ENCODE data around the gene IRAK2.
"Not testable (repeated sequence)": the region's sequence is repeated elsewhere in the genome, so short reads cannot be mapped to it uniquely, and the experiment has no call there.

Gene IRAK2

DNA sequence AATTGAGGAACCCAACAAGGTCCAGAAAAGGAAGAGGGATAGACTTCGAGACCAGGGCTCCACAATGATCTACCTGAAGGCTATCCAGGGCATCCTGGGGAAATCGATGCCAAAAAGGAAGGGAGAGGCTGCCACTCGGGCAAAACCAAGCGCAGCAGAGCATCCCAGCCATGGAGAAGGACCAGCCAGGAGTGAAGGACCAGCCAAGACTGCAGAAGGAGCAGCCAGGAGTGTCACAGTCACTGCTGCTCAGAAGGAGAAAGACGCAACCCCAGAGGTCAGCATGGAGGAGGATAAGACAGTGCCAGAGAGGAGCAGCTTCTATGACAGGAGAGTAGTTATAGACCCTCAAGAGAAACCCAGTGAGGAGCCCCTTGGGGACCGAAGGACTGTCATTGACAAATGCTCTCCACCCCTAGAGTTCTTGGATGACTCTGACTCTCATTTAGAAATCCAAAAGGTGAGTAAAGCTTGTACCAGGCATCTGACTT lies 95.5 kb downstream of the IRAK2 start:
- DNase-seq, result no peak

GRCh38 chr3:10262027-10262426 lies 97.3 kb downstream of the IRAK2 start:
- no peak for DNase-seq

DNA sequence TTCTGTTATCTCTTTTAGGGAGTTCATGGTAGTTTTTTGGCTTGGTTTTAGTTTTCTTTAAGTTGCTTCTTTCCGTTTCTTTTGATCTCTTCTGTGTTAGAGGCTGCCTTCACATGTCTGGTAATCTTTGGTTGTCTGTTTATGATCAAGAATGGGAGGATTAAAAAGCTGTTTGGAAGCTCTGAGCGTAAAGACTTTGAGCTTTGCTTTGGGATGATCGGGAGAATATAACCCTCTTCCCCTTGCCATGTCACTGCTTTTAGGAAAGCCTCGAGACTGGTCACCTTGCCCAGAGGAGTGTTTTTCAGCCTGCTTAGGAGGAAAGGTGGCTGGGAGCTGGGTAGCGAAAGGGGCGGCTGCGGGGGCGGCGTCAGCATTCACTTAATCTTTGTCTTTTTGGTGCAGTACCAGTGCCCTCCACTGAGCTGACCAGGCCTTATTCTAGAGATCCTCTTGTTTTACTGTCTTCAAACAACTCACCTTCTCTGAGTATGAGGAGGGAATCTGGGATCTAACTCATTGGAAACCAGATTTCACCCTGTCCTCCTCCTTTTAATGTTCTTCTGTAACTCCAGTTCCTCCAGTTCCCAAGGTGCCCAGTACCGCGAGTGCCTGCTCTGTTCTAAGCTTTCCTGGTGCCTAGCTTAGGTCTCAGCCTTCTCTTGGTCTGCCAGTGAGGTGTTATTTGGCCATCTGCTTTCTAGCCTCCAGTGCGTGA lies 99.1 kb downstream of the IRAK2 start:
- peak; percentile 69 for DNase-seq

- DNase-seq, result no peak
Measured at GRCh38 chr3:10265833-10266232, 101.1 kb downstream of the IRAK2 start.

- not testable (repeated sequence) for DNase-seq
Measured at GRCh38 chr3:10266936-10267335, 102.2 kb downstream of the IRAK2 start.

DNA sequence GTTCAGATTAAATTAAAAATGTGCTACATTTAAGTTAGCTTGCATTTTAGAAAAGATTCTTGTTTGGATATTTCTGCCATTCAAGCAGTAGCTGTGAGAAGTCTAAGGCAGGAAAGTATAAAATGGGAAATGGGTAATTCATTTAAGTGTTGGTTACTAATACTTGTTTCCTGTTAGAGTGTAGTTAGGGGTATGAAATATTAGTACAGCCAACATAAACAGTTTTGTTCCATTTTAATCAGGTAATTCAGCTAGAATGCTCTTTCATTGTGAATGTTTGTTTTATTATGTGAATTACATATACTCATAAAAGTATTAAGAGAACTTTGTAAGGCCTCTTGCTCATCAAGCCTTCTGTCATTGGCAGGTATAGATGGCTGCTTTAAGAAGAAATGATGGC lies 103.4 kb downstream of the IRAK2 start:
- DNase-seq, result no peak

DNA sequence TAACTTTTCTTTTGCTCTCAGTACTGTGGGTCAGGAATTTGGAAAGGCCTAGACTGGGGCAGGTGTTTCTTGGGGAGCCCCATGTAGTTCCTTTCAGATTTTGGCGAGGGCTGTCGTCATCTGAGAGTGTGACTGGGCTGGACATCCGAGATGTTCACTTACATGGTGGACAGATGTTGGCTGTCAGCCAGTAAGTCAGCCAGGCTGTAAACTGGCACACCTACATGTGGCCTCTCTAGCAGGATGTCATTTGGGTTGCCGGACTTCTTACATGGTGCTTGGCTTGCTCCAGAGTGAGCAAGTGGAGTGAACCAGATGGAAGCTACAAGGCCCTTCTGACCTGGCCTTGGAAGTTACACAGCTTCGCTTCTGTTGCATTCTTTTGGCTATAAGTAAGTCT lies 104.2 kb downstream of the IRAK2 start:
- no peak for DNase-seq

DNA sequence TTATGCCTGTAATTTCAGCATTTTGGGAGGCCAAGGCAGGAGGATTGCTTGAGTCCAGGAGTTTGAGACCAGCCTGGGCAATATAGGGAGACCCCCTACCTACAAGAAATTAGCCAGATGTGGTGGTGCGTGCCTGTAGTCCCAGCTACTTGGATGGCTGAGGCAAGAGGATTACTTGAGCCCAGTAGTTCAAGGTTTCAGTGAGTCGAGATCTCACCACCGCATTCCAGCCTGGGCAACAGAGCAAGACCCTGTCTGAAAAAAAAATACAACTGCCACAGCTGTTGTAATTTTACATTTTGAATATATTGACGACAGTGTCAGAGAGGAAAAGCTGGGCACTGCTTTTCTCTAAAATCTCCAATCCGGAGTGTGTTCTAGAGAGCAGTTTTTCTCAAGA lies 104.7 kb downstream of the IRAK2 start:
- DNase-seq, result no peak

DNA sequence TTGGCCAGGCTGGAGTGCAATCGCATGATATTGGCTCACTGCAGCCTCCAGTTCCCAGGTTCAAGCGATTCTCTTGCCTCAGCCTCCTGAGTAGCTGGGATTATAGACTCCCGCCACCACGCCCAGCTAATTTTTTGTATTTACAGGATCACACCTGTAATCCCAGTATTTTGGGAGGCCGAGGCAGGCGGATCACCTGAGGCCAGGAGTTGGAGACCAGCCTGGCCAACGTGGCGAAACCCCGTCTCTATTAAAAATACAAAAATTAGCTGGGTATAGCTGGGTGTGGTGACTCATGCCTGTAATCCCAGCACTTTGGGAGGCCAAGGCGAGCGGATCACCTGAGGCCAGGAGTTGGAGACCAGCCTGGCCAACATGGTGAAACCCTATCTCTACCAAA lies 107.8 kb downstream of the IRAK2 start:
- DNase-seq, result not testable (repeated sequence)

- no peak for DNase-seq
Measured at GRCh38 chr3:10272977-10273376, 108.3 kb downstream of the IRAK2 start.

- DNase-seq, result no peak
Measured at GRCh38 chr3:10273702-10274305, 109.1 kb downstream of the IRAK2 start.

DNA sequence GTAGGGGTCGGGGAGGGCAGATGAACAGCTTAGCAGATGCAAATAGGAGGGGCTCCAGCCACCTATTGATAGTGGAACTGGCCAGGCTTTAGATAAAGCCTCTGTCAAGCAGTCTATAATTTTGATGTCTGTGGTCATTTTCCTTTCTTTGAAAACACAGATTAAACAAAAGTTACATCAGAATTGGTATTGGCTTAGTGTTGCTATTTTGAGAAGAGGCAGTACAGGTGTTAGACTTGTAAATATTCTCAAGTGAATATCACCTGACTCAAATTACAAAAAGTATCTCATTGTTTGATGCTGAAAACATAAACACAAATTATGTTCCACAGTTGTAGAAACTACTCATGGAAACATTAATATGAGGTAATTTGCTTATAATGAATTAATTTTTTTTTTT lies 109.9 kb downstream of the IRAK2 start:
- DNase-seq, result no peak

- DNase-seq, result no peak
Measured at GRCh38 chr3:10277115-10277625, 112.5 kb downstream of the IRAK2 start.

- DNase-seq, result no peak
Measured at GRCh38 chr3:10278501-10278900, 113.8 kb downstream of the IRAK2 start.

GRCh38 chr3:10279384-10280176 lies 114.9 kb downstream of the IRAK2 start:
- DNase-seq, result no peak

DNA sequence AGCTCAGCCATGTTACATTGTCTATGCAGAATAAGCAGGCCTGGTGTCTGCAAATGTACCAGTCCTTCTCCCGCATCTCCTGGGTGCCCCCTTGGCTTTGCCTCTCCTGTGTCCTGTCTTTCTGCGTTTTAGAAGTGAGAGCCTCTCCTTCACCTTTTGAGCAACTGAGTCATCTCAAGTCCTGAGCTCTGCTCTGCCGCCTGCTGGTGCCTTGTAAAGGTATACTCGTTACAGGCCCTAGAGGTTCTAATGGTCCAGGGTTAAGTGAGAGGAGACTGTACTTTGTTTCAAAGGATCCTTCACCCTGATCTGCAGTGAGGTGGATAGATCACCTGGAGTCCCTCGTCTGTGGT lies 115.4 kb downstream of the IRAK2 start:
- DNase-seq, result no peak

- no peak for DNase-seq
Measured at GRCh38 chr3:10280571-10280970, 115.9 kb downstream of the IRAK2 start.

DNA sequence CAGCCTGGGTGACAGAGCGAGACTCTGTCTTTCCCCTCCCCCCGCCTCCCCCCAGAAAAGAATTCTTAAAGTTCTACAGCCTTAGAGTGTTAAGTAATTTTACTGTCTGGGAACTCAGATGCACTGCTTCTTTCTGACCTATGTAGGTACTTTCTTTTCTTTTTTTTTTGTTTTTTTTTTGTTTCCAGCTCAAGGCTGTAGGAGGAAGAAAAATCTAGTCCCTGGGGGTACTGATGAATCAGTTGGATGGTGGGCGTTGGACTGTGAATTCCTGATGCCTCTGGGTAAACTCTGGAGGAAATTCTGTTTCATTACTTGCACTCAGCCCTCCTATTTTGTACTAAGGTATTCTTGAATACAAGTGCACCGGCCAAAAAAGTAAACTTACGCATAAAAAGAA lies 117.2 kb downstream of the IRAK2 start:
- no peak for DNase-seq

- no peak for DNase-seq
Measured at GRCh38 chr3:10283638-10284037, 118.9 kb downstream of the IRAK2 start.

DNA sequence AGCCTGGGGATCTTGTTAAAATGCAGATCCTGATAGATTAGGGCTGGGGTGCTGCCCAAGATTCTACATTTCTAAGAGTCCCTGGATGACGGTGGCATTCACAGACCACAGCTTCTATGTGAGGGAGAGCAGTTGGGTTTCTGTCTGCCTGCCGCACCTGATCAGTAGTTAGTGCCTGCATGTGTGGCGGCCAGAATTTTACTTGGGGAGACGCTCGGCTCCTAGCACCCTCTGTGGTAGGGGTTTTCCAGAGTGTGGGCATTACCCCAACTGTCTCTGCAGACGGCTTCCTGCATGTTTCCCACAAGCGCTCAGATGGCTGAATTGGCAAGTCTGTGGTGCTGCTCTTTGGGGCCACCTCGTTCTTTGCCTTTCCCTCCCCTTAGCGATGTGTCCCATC lies 119.8 kb downstream of the IRAK2 start:
- peak; percentile 75 for DNase-seq

DNA sequence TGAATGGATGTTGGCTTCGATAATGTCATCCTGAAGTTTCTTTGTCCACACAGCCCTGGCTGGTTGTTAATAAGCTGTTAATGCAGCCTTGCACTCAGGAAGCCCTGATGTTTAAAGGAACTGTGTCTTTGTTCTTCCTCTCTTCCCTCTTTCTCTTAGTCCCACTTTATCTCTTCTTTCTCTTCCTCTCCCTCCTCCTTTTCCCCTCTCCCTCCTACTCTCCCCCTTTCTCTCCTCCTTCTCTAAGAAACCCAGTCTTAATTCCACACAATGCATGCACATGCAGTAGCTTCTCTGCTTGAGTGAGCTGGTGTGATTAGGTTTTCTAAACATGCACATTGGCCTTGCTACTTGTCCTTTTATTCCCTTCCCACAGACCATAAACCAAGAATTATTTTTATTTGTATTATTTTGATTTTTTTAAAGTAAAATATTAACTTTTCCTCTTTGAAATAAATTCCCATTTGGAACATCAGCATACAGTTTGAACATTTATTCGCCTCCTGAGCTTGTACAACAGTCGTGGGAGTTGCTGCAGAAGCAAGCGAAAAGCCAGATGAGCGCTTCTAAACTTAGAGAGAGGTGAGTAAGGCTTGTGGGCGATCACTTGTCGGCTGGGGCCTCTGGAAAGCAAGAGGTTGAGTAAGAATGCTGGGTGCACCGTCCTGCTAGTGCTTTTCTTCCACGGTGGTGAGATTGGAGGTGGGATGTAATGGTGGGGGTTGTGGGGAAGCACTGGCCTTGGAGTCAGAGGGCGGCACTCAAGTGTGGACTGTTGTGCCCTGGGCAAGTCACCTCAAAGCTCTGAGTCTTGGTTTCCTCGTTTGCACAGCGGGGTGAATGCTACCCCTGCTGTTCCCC lies 120.8 kb downstream of the IRAK2 start:
- no peak for DNase-seq

- DNase-seq, result no peak
Measured at GRCh38 chr3:10286133-10286524, 121.4 kb downstream of the IRAK2 start.

Data from CD4-positive, alpha-beta T cell treated with Interleukin-21 for 1 hour (primary cell).